ENCODE data around the gene VEGFB. TPM values are rescaled to one million over a fixed set of nuclear protein-coding genes. Genes with fewer than 3 reads are reported as not detected.

Gene VEGFB
- 37.6 and 41.5 TPM in 2 replicates for total RNA-seq

- Histone ChIP-seq H3K79me2 (ENCODE audit: insufficient read depth, low read length) (peaks cover 10% of the 10 kb centered on the region), H4K20me1 (ENCODE audit: insufficient read depth, low read length) (peaks cover 8% of the 10 kb centered on the region), H3K9me3 (ENCODE audit: low read depth, low read length) (no peaks in the 10 kb centered on the region), H3K36me3 (ENCODE audit: insufficient read depth, low read length) (peaks cover 5% of the 10 kb centered on the region), H3K4me1 (ENCODE audit: insufficient read depth, low read length) (peaks cover 17% of the 10 kb centered on the region), H2AFZ (ENCODE audit: low read length) (no peak within 1 kb of the TSS), H3K27me3 (ENCODE audit: insufficient read depth, low read length) (no peaks in the 10 kb centered on the region), H3K27ac (ENCODE audit: low read depth, low read length) (no peak within 1 kb of the TSS), H3K4me3 (ENCODE audit: insufficient read depth, low read length) (peak within 1 kb of the TSS; percentile 77), H3K4me2 (ENCODE audit: insufficient read depth, low read length) (peak within 1 kb of the TSS; percentile 83)
- TF ChIP-seq CTCF (IDR thresholded peaks at IDR 0.05; ENCODE audit: extremely low read depth, low read depth, low read length) = no peak
- peak; percentile 94 for DNase-seq (ENCODE audit: insufficient read length, low spot score, missing footprints)
Measured at GRCh38 chr11:64233913-64234586, at the start of gene VEGFB. VEGFB (plus strand) TSS chr11:64234584; CDS start chr11:64234834, 250 bp downstream.

GRCh38 chr11:64185175-64185692 lies 49.1 kb upstream of the VEGFB start:
- Histone ChIP-seq H3K27ac (ENCODE audit: low read depth, low read length) (peak overlapping the region; percentile 91), H3K9me3 (ENCODE audit: low read depth, low read length) (no peaks in the 10 kb centered on the region), H3K79me2 (ENCODE audit: insufficient read depth, low read length) (peaks cover 26% of the 10 kb centered on the region), H3K36me3 (ENCODE audit: insufficient read depth, low read length) (peaks cover 5% of the 10 kb centered on the region), H3K4me2 (ENCODE audit: insufficient read depth, low read length) (peak overlapping the region; percentile 94), H4K20me1 (ENCODE audit: insufficient read depth, low read length) (peaks cover 6% of the 10 kb centered on the region), H3K4me3 (ENCODE audit: insufficient read depth, low read length) (peak overlapping the region; percentile 83), H3K4me1 (ENCODE audit: insufficient read depth, low read length) (peaks cover 35% of the 10 kb centered on the region), H2AFZ (ENCODE audit: low read length) (peak overlapping the region; percentile 93), H3K27me3 (ENCODE audit: insufficient read depth, low read length) (no peaks in the 10 kb centered on the region)
- no peak for DNase-seq (ENCODE audit: insufficient read length, low spot score, missing footprints)
- peak; percentile 28 for TF ChIP-seq CTCF (IDR thresholded peaks at IDR 0.05; ENCODE audit: extremely low read depth, low read depth, low read length)

GRCh38 chr11:64185693-64186491 lies 48.5 kb upstream of the VEGFB start, which contains the start of gene STIP1:
STIP1 (plus strand) TSS chr11:64186171; CDS start chr11:64186262, 91 bp downstream.
- H3K27ac ChIP-seq (ENCODE audit: low read depth, low read length) = peak within 1 kb of the TSS; percentile 91
- H3K4me2 ChIP-seq (ENCODE audit: insufficient read depth, low read length) = peak within 1 kb of the TSS; percentile 94
- peak within 1 kb of the TSS; percentile 93 for H2AFZ ChIP-seq (ENCODE audit: low read length)
- H3K79me2 ChIP-seq (ENCODE audit: insufficient read depth, low read length) = peaks cover 28% of the 10 kb centered on the region
- peaks cover 5% of the 10 kb centered on the region for H3K36me3 ChIP-seq (ENCODE audit: insufficient read depth, low read length)
- no peaks in the 10 kb centered on the region for H3K27me3 ChIP-seq (ENCODE audit: insufficient read depth, low read length)
- peaks cover 29% of the 10 kb centered on the region for H3K4me1 ChIP-seq (ENCODE audit: insufficient read depth, low read length)
- peak within 1 kb of the TSS; percentile 83 for H3K4me3 ChIP-seq (ENCODE audit: insufficient read depth, low read length)
- peak; percentile 99 for DNase-seq (ENCODE audit: insufficient read length, low spot score, missing footprints)
- TF ChIP-seq CTCF (IDR thresholded peaks at IDR 0.05; ENCODE audit: extremely low read depth, low read depth, low read length) = peak; percentile 34
- H4K20me1 ChIP-seq (ENCODE audit: insufficient read depth, low read length) = peaks cover 6% of the 10 kb centered on the region
- no peaks in the 10 kb centered on the region for H3K9me3 ChIP-seq (ENCODE audit: low read depth, low read length)
